GM19099 (cell line): ENCODE measurements around the gene PNMA6E.

ENCODE experiments used
- POLR2A ChIP-seq: IDR thresholded peaks from 3 replicates; pipeline ENCODE4 v1.6.1; 2011; ENCODE audit warnings: low read depth; ENCODE audit not compliant: insufficient read length; ENCODE audit errors: extremely low read depth

Gene PNMA6E

DNA sequence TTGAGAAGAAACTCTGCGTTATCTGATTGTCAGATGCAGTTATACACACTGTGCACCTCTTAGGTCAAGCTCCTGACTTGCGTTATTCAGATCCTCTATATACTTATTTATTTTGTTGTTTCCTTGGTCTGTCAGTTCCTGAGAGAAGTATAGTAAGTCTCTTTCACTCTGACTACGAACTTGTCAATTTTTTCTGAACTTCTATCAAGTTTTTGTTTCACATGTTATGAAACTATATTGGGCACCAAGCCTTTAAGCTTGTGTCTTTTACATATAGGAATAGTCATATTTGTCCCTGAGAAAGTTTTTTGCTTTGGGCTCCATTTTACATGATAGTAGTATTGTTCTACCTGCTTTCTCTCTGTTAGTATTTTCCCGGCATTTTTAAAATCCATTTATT is 35.5 kb downstream of the PNMA6E start:
- TF ChIP-seq POLR2A, result no peak

DNA sequence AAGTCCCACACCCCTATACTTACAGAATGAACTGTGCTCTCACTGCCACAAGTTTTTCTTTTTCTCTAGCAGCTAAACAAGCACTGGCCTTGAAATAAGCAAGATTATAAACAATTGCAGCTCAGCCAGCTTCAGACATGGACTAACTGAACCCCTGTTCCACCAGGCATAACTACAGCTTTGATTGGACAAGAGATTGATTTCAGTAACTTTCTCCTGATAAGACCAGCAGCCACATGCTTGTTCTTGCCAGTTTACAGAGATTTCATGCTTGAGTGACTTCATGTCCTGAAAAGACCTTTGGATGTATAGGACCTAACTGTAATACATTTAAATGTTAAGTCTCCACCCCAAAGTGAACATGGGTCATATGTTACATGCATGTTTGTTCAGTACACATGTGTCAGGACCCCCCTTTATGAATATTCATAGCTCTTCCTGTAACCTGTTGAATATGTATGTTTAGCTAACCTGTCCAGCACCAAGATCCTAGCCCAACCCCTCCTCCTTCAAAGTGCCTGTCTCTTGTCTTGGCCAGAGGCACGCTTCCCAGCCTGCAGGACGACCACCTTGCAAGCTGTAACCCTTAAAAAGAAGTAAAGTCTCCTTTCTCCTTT is 39.3 kb downstream of the PNMA6E start:
- no peak for TF ChIP-seq POLR2A

DNA sequence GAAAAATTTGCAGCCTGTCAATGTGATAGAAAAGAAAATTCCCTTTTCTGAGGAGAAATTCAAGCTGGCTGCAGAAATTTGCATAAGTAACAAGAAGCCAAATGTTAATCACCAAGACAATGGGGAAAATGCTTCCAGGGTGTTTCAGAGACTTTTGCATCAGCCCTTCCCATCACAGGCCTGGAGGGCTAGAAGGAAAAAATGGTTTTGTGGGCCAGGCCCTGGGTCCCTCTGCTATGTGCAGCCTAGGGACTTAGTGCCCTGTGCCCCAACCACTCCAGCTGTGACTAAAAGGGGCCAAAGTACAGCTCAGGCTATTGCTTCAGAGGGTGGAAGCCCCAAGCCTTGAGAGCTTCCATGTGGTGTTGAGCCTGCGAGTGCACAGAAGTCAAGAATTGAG is 43.3 kb downstream of the PNMA6E start:
- no peak for TF ChIP-seq POLR2A

DNA sequence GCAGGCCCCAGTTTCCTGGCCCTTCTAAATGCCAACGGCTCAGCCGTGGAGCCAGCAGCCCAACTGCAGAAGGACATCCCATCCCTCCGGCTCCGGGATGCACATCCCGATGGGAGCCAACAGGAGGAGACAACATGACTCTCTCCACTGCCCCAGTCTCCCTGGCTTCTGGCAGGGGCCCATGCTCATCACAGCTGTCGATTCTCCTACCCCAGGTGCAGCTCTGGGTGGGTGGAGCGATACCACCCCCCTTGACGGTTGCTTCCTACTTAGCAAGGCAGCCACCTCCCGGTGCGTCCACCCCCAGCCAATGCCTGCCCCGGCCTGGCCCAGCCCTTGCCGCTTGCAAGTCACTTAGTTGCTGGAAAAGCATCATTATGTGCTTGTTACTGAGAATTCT is 47.7 kb downstream of the PNMA6E start:
- no peak for TF ChIP-seq POLR2A

- TF ChIP-seq POLR2A, result no peak
Observed at GRCh38 chrX:153352858-153353257, 48.3 kb downstream of the PNMA6E start.

GRCh38 chrX:153351981-153352380 is 49.2 kb downstream of the PNMA6E start:
- TF ChIP-seq POLR2A, result no peak

DNA sequence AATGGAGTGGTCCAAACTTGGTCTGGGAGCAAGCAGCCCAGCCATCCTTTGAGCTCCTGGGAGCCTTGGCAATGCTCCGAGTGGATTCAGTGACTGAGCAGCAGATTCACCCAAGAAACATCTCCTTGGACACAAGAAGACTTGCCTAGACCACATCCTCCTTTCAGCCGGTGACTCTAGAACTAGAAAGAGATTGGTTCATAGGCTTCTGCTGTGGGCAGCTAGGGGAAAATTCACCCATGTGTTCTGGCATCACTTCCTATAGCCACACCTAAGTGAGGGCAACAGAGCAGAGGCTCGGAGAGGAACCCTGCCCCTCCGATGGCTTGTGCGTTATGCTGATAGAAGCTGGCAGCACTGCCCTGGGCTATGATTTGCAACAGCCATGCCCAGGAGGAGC is 51.2 kb downstream of the PNMA6E start:
- no peak for TF ChIP-seq POLR2A

- TF ChIP-seq POLR2A, result no peak
Observed at GRCh38 chrX:153348421-153348820, 52.7 kb downstream of the PNMA6E start.

DNA sequence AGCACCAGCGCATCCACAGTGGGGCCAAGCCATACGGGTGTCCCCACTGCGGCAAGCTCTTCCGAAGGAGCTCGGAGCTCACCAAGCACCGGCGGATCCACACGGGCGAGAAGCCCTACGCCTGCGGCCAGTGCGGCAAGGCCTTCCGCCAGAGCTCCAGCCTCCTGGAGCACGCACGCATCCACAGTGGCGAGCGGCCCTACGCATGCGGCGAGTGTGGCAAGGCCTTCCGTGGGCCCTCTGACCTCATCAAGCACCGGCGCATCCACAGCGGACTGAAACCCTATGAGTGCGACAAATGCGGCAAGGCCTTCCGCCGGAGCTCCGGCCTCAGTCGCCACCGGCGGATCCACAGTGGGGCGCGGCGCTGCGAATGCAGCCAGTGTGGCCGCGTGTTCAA is 53.6 kb downstream of the PNMA6E start:
- no peak for TF ChIP-seq POLR2A
